Measurements from ENCODE around the gene TCN1.
"Not testable (repeated sequence)": the region's sequence is repeated elsewhere in the genome, so short reads cannot be mapped to it uniquely, and the experiment has no call there.

The TCN1 gene

GRCh38 chr11:59845399-59845798, 20.9 kb downstream of the TCN1 start, which contains the start of gene CBLIF:
Gene CBLIF (minus strand): TSS chr11:59845499. CDS start chr11:59845453, 46 bp downstream.
- TF ChIP-seq POLR2A (IDR thresholded peaks at IDR 0.05; ENCODE audit: low read depth, low read length) = no peak
- FAIRE-seq (no peak), DNase-seq (ENCODE audit: insufficient read length, low spot score) (no peak)

- no peak for TF ChIP-seq POLR2A (IDR thresholded peaks at IDR 0.05; ENCODE audit: low read depth, low read length)
- DNase-seq (ENCODE audit: insufficient read length, low spot score) (no peak), FAIRE-seq (no peak)
Measured at GRCh38 chr11:59842316-59842715, 24.0 kb downstream of the TCN1 start.

GRCh38 chr11:59841514-59841913, 24.8 kb downstream of the TCN1 start:
- DNase-seq (ENCODE audit: insufficient read length, low spot score) (no peak), FAIRE-seq (no peak)
- no peak for TF ChIP-seq POLR2A (IDR thresholded peaks at IDR 0.05; ENCODE audit: low read depth, low read length)

- no peak for FAIRE-seq
- no peak for TF ChIP-seq POLR2A (IDR thresholded peaks at IDR 0.05; ENCODE audit: low read depth, low read length)
- no peak for DNase-seq (ENCODE audit: insufficient read length, low spot score)
Measured at GRCh38 chr11:59839615-59840014, 26.7 kb downstream of the TCN1 start.

- no peak for FAIRE-seq
- DNase-seq (ENCODE audit: insufficient read length, low spot score) = no peak
- no peak for TF ChIP-seq POLR2A (IDR thresholded peaks at IDR 0.05; ENCODE audit: low read depth, low read length)
Measured at GRCh38 chr11:59833602-59834001, 32.7 kb downstream of the TCN1 start.

GRCh38 chr11:59829358-59829757, 36.9 kb downstream of the TCN1 start:
- no peak for FAIRE-seq
- DNase-seq (ENCODE audit: insufficient read length, low spot score) = no peak
- TF ChIP-seq POLR2A (IDR thresholded peaks at IDR 0.05; ENCODE audit: low read depth, low read length) = no peak

GRCh38 chr11:59822989-59823566, 43.2 kb downstream of the TCN1 start:
- peak; percentile 92 for FAIRE-seq
- TF ChIP-seq POLR2A (IDR thresholded peaks at IDR 0.05; ENCODE audit: low read depth, low read length) = no peak
- peak; percentile 15 for DNase-seq (ENCODE audit: insufficient read length, low spot score)

- no peak for DNase-seq (ENCODE audit: insufficient read length, low spot score)
- TF ChIP-seq POLR2A (IDR thresholded peaks at IDR 0.05; ENCODE audit: low read depth, low read length) = no peak
- no peak for FAIRE-seq
Measured at GRCh38 chr11:59818572-59818971, 47.7 kb downstream of the TCN1 start.

GRCh38 chr11:59816434-59816833, 49.9 kb downstream of the TCN1 start:
- DNase-seq (ENCODE audit: insufficient read length, low spot score); FAIRE-seq: not testable (repeated sequence)

GRCh38 chr11:59815754-59816153, 50.5 kb downstream of the TCN1 start:
- FAIRE-seq = no peak

GRCh38 chr11:59814021-59814420, 52.3 kb downstream of the TCN1 start:
- DNase-seq (ENCODE audit: insufficient read length, low spot score) (no peak), FAIRE-seq (no peak)
- no peak for TF ChIP-seq POLR2A (IDR thresholded peaks at IDR 0.05; ENCODE audit: low read depth, low read length)

More at GRCh38 chr11:59815754-59816153, 50.5 kb downstream of the TCN1 start:
- DNase-seq (ENCODE audit: insufficient read length, low spot score) = no peak
- TF ChIP-seq POLR2A (IDR thresholded peaks at IDR 0.05; ENCODE audit: low read depth, low read length) = no peak

- DNase-seq (ENCODE audit: insufficient read length, low spot score) (no peak), FAIRE-seq (no peak)
- TF ChIP-seq POLR2A (IDR thresholded peaks at IDR 0.05; ENCODE audit: low read depth, low read length) = no peak
Measured at GRCh38 chr11:59813364-59813763, 52.9 kb downstream of the TCN1 start.

- DNase-seq (ENCODE audit: insufficient read length, low spot score) (no peak), FAIRE-seq (no peak)
- no peak for TF ChIP-seq POLR2A (IDR thresholded peaks at IDR 0.05; ENCODE audit: low read depth, low read length)
Measured at GRCh38 chr11:59812220-59812619, 54.1 kb downstream of the TCN1 start.

GRCh38 chr11:59810911-59811259, 55.4 kb downstream of the TCN1 start:
- DNase-seq (ENCODE audit: insufficient read length, low spot score) (no peak), FAIRE-seq (no peak)
- no peak for TF ChIP-seq POLR2A (IDR thresholded peaks at IDR 0.05; ENCODE audit: low read depth, low read length)

GRCh38 chr11:59810189-59810910, 55.9 kb downstream of the TCN1 start, which contains the start of gene MRPL16:
Gene MRPL16 (minus strand): TSS chr11:59810778. CDS start chr11:59810658, 120 bp downstream.
- DNase-seq (ENCODE audit: insufficient read length, low spot score) (peak; percentile 72), FAIRE-seq (no peak)
- TF ChIP-seq POLR2A (IDR thresholded peaks at IDR 0.05; ENCODE audit: low read depth, low read length) = peak; percentile 61

Measured in H54 (cell line).